HCT116 (cell line): Measurements from ENCODE around the gene ACOT7. TPM values are rescaled to one million over a fixed set of nuclear protein-coding genes. Genes with fewer than 3 reads are reported as not detected.

Source experiments
- ATAC-seq: fragments of 200-7000 bp; cut with Tn5 transposase; 2 replicates; pipeline ENCODE4 v1.9.1; 2020; ENCODE audit warnings: mild to moderate bottlenecking, moderate library complexity
- BruUV-seq: library from RNA; stranded (reverse); fragments of 400-500 nt; replicated peaks from 2 replicates; lab custom pipeline; 2021; lab: Mats Ljungman, UMichigan
- CTCF ChIA-PET: fragments of 300-600 bp; sonication (Branson Sonifier 250); formaldehyde crosslinking; loops from one replicate; lab custom pipeline; 2021; ENCODE audit warnings: antibody characterized with exemption; lab: Charles Lee
- POLR2A ChIA-PET: fragments of 300-600, 350-600 bp; sonication (Branson Sonifier 250); formaldehyde crosslinking; loops from one replicate; lab custom pipeline; 2021; ENCODE audit warnings: antibody characterized with exemption; lab: Charles Lee
- RAD21 ChIA-PET, 2 experiments: fragments of 300-600 bp; sonication (Branson Sonifier 250); formaldehyde crosslinking; loops; one replicate each; lab custom pipeline; 2023; ENCODE audit warnings: low total read pairs in 2 of 2; ENCODE audit not compliant: uncharacterized antibody in 2 of 2, unreplicated experiment in 2 of 2, low non-redundant PET in 1 of 2; lab: Charles Lee
- DNase-seq: peaks from one replicate; pipeline ENCODE4 v3.0.0-alpha.2; 2010; ENCODE audit warnings: low read depth, low spot score
- H2AFZ ChIP-seq: fragments of 200-600 bp; shearing (Covaris generic), sonication (generic); 2 replicates; pipeline ENCODE4 v1.6.1; 2017; ENCODE audit warnings: low read depth, mixed run types, mixed read lengths, antibody characterized with exemption, low read length; ENCODE audit not compliant: poor library complexity, severe bottlenecking
- H3K27ac ChIP-seq: 2 replicates; pipeline ENCODE4 v1.5.1; 2012; ENCODE audit warnings: low read depth, low read length
- H3K27me3 ChIP-seq: fragments of 200-600 bp; sonication (generic); 2 replicates; pipeline ENCODE4 v1.6.1; 2016; ENCODE audit warnings: mixed run types, low read length, mixed read lengths; ENCODE audit not compliant: insufficient read depth
- H3K36me3 ChIP-seq, 2 experiments: fragments of 200-500 bp in 1 of 2; fragments of 200-600 bp in 1 of 2; sonication (Bioruptor generic) in 1 of 2; sonication (generic) in 1 of 2; 2 replicates each; pipeline versions ENCODE4 v1.5.1 to v1.6.1; 2014 to 2016; ENCODE audit warnings: low read length in 2 of 2, inconsistent platforms in 1 of 2, mixed read lengths in 1 of 2, mixed run types in 1 of 2; ENCODE audit not compliant: insufficient read depth in 2 of 2, control insufficient read depth in 1 of 2
- H3K4me1 ChIP-seq, 2 experiments: fragments of 200-600 bp in 1 of 2; sonication (generic) in 1 of 2; 2 replicates each; pipeline versions ENCODE4 v1.5.1 to v1.6.1; 2012 to 2017; ENCODE audit warnings: low read length in 2 of 2, inconsistent platforms in 1 of 2, mild to moderate bottlenecking in 1 of 2, mixed read lengths in 1 of 2, mixed run types in 1 of 2, moderate library complexity in 1 of 2; ENCODE audit not compliant: insufficient read depth in 2 of 2, control insufficient read depth in 1 of 2
- H3K4me2 ChIP-seq: fragments of 200-600 bp; sonication (generic); 2 replicates; pipeline ENCODE4 v1.6.1; 2017; ENCODE audit warnings: mixed run types, low read length, mixed read lengths
- H3K4me3 ChIP-seq, 2 experiments: fragments of 200-600 bp in 1 of 2; sonication (generic) in 1 of 2; replicated peaks in 1 of 2; 2 replicates each; pipeline ENCODE4 v1.5.1; 2011 to 2016; ENCODE audit warnings: low read length in 2 of 2, control low read depth in 1 of 2, low read depth in 1 of 2, mild to moderate bottlenecking in 1 of 2, mixed read lengths in 1 of 2, mixed run types in 1 of 2
- H3K79me2 ChIP-seq: fragments of 200-600 bp; sonication (generic); 2 replicates; pipeline ENCODE4 v1.6.1; 2017; ENCODE audit warnings: mild to moderate bottlenecking, mixed run types, low read length, moderate library complexity, mixed read lengths; ENCODE audit not compliant: insufficient read depth
- H3K9ac ChIP-seq: fragments of 200-600 bp; sonication (generic); 2 replicates; pipeline ENCODE4 v1.6.1; 2016; ENCODE audit warnings: low read length, mixed read lengths
- H3K9me2 ChIP-seq: fragments of 200-600 bp; sonication (generic), shearing (Covaris generic); 2 replicates; pipeline ENCODE4 v1.6.1; 2017; ENCODE audit warnings: mixed run types, mild to moderate bottlenecking, moderate library complexity; ENCODE audit not compliant: insufficient read depth
- H3K9me3 ChIP-seq, 2 experiments: fragments of 200-500 bp in 1 of 2; fragments of 200-600 bp in 1 of 2; sonication (Bioruptor generic) in 1 of 2; sonication (generic) in 1 of 2; 2 replicates each; pipeline ENCODE4 v1.6.1; 2014 to 2017; ENCODE audit warnings: low read length in 2 of 2, mixed read lengths in 2 of 2, inconsistent platforms in 1 of 2, low read depth in 1 of 2, mild to moderate bottlenecking in 1 of 2, mixed run types in 1 of 2, moderate library complexity in 1 of 2; ENCODE audit not compliant: control insufficient read depth in 1 of 2, insufficient read depth in 1 of 2
- H4K20me1 ChIP-seq: fragments of 200-600 bp; sonication (generic), shearing (Covaris generic); 2 replicates; pipeline ENCODE4 v1.6.1; 2017; ENCODE audit warnings: mixed run types, mild to moderate bottlenecking, moderate library complexity; ENCODE audit not compliant: insufficient read depth
- CBX3 ChIP-seq: IDR thresholded peaks from 2 replicates; pipeline ENCODE4 v1.6.1; 2012; ENCODE audit warnings: low read depth
- CEBPB ChIP-seq: IDR thresholded peaks from 2 replicates; pipeline ENCODE4 v1.6.1; 2012; ENCODE audit warnings: low read depth
- EGR1 ChIP-seq: IDR thresholded peaks from 2 replicates; pipeline ENCODE4 v1.6.1; 2012; ENCODE audit warnings: low read depth
- EZH2phosphoT487 ChIP-seq: fragments of 200-600 bp; IDR thresholded peaks from 2 replicates; pipeline ENCODE4 v1.6.1; 2018; ENCODE audit warnings: antibody characterized with exemption, borderline replicate concordance
- FOSL1 ChIP-seq: IDR thresholded peaks from 2 replicates; pipeline ENCODE4 v1.6.1; 2012; ENCODE audit warnings: low read depth
- POLR2AphosphoS5 ChIP-seq: IDR thresholded peaks from 2 replicates; pipeline ENCODE4 v1.6.1; 2011; ENCODE audit warnings: mild to moderate bottlenecking, low read depth, low read length, moderate library complexity
- RAD21 ChIP-seq: IDR thresholded peaks from 2 replicates; pipeline ENCODE4 v1.6.1; 2012; ENCODE audit warnings: low read depth, mild to moderate bottlenecking
- SRF ChIP-seq: IDR thresholded peaks from 2 replicates; pipeline ENCODE4 v1.6.1; 2012; ENCODE audit warnings: low read depth
- TCF7L2 ChIP-seq: IDR thresholded peaks from 2 replicates; pipeline ENCODE4 v1.7.0; 2011; ENCODE audit warnings: borderline replicate concordance, inconsistent platforms; ENCODE audit not compliant: insufficient read depth, insufficient read length; ENCODE audit errors: extremely low read depth
- YY1 ChIP-seq: IDR thresholded peaks from 2 replicates; pipeline ENCODE4 v1.6.1; 2011; ENCODE audit warnings: low read length, low read depth, moderate library complexity, mild to moderate bottlenecking; ENCODE audit not compliant: insufficient replicate concordance; ENCODE audit errors: extremely low read depth
- ZFX ChIP-seq: fragments of 450-650 bp; IDR thresholded peaks from 2 replicates; pipeline ENCODE4 v1.6.1; 2017
- ZNF274 ChIP-seq: fragments of 200-500 bp; sonication (Bioruptor generic); IDR thresholded peaks from 2 replicates; pipeline ENCODE4 v1.6.1; 2014; ENCODE audit warnings: mild to moderate bottlenecking, low read depth, low read length, inconsistent platforms
- intact Hi-C: fragments of 100-400 bp; cut with micrococcal nuclease; formaldehyde crosslinking; loops from 2 replicates; pipeline ENCODE4 v1.10.0; 2022
- total RNA-seq: library from RNA; stranded (reverse); gene quantifications from one replicate; pipeline ENCODE4 v1.2.1, GENCODE V29; 2021; ENCODE audit not compliant: unreplicated experiment
- TF ChIP-seq, protein P1 (sequence below): IDR thresholded peaks from 2 replicates; pipeline ENCODE4 v1.6.1; 2011; ENCODE audit warnings: mild to moderate bottlenecking, low read length, moderate library complexity; ENCODE audit not compliant: insufficient replicate concordance; ENCODE audit errors: extremely low read depth
- TF ChIP-seq, protein P2 (sequence below): IDR thresholded peaks from 2 replicates; pipeline ENCODE4 v1.6.1; 2012

The ACOT7 gene
- total RNA-seq, 1 experiment from 2014 or later = 162 TPM

GRCh38 chr1:6385488-6386191, 7.9 kb downstream of the ACOT7 start (continued):
- TF ChIP-seq, protein P1, sequence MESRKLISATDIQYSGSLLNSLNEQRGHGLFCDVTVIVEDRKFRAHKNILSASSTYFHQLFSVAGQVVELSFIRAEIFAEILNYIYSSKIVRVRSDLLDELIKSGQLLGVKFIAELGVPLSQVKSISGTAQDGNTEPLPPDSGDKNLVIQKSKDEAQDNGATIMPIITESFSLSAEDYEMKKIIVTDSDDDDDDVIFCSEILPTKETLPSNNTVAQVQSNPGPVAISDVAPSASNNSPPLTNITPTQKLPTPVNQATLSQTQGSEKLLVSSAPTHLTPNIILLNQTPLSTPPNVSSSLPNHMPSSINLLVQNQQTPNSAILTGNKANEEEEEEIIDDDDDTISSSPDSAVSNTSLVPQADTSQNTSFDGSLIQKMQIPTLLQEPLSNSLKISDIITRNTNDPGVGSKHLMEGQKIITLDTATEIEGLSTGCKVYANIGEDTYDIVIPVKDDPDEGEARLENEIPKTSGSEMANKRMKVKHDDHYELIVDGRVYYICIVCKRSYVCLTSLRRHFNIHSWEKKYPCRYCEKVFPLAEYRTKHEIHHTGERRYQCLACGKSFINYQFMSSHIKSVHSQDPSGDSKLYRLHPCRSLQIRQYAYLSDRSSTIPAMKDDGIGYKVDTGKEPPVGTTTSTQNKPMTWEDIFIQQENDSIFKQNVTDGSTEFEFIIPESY = no peak
- TF ChIP-seq CEBPB = no peak
- TF ChIP-seq FOSL1 = 0 out of 2 replicates have a peak, but pooled peaks have one; percentile 37

- Histone ChIP-seq H2AFZ (no peak overlapping the region), H3K36me3 (no peaks in the 10 kb centered on the region; a peak in 1 of 4 replicates), H3K4me2 (peak overlapping the region; percentile 87), H3K4me1 (peaks cover 28 to 46% of the 10 kb centered on the region in 2 experiments), H3K27me3 (no peaks in the 10 kb centered on the region), H4K20me1 (no peaks in the 10 kb centered on the region), H3K27ac (peak overlapping the region; percentile 62), H3K9ac (peak overlapping the region; percentile 62; the same call in 1 of the 2 replicates), H3K4me3 (peak overlapping the region in 1 of 2 experiments; percentile 49; a peak in 2 of 4 replicates), H3K9me2 (no peaks in the 10 kb centered on the region), H3K79me2 (peaks cover 94% of the 10 kb centered on the region), H3K9me3 (no peaks in the 10 kb centered on the region)
- DNase-seq = no peak
- POLR2A ChIA-PET = interaction anchor here (2.1 kb wide), 1 partner anchor 9 kb away, joined by 12 read pairs; the partner anchor contains the start of gene ACOT7
- CTCF ChIA-PET = interaction anchor here (1.2 kb wide), 1 partner anchor 180 kb away, joined by 3 read pairs; no protein-coding TSS in a partner anchor
- ATAC-seq = 0 out of 2 replicates have a peak, but pooled peaks have one; percentile 1
- RAD21 ChIA-PET = no interaction called here
- intact Hi-C loops = no loop called here
- no TSS peak for BruUV-seq
- TF ChIP-seq CEBPB = no peak
- TF ChIP-seq YY1 = no peak
- TF ChIP-seq POLR2AphosphoS5 = no peak
- TF ChIP-seq, protein P1 = no peak
- TF ChIP-seq, protein P2, sequence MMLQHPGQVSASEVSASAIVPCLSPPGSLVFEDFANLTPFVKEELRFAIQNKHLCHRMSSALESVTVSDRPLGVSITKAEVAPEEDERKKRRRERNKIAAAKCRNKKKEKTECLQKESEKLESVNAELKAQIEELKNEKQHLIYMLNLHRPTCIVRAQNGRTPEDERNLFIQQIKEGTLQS = no peak
- no peak for TF ChIP-seq SRF
- TF ChIP-seq TCF7L2 = no peak
- TF ChIP-seq EZH2phosphoT487 = no peak
- no peak for TF ChIP-seq ZFX
- no peak for TF ChIP-seq ZNF274
- TF ChIP-seq RAD21 = no peak
- no peak for TF ChIP-seq CBX3
- TF ChIP-seq EGR1 = no peak
Measured at GRCh38 chr1:6384962-6385361, 8.6 kb downstream of the ACOT7 start.
